Neural cell (in vitro differentiated cells): ENCODE measurements around the gene C1QTNF9. TPM values are rescaled to one million over a fixed set of nuclear protein-coding genes. Genes with fewer than 3 reads are reported as not detected.

Source experiments
- H2AFZ ChIP-seq: fragments of 200-600, 300-800 bp; sonication (generic), shearing (Covaris generic); 2 replicates; pipeline ENCODE4 v1.6.0; 2014; ENCODE audit warnings: low read depth, mild to moderate bottlenecking, antibody characterized with exemption, low read length, moderate library complexity
- H3F3A ChIP-seq: fragments of 200-600 bp; shearing (Covaris generic); 2 replicates; pipeline ENCODE4 v1.6.1; 2016; ENCODE audit warnings: mild to moderate bottlenecking, moderate library complexity, mixed read lengths, antibody characterized with exemption, low read length; ENCODE audit not compliant: insufficient read depth, poor library complexity, severe bottlenecking
- H3K27ac ChIP-seq: fragments of 200-600, 300-800 bp; sonication (generic), shearing (Covaris generic); 2 replicates; pipeline ENCODE4 v1.5.1; 2014; ENCODE audit warnings: mild to moderate bottlenecking, low read length, moderate library complexity
- H3K27me3 ChIP-seq: fragments of 300-800, 200-600 bp; sonication (generic), shearing (Covaris generic); 2 replicates; pipeline ENCODE4 v1.6.0; 2014; ENCODE audit warnings: mild to moderate bottlenecking, low read depth, low read length, moderate library complexity; ENCODE audit not compliant: insufficient read depth
- H3K36me3 ChIP-seq: fragments of 300-800, 200-600 bp; sonication (generic), shearing (Covaris generic); 2 replicates; pipeline ENCODE4 v1.5.1; 2014; ENCODE audit warnings: mild to moderate bottlenecking, antibody characterized with exemption, low read length, moderate library complexity; ENCODE audit not compliant: insufficient read depth
- H3K4me2 ChIP-seq: fragments of 300-800, 200-600 bp; sonication (generic), shearing (Covaris generic); 2 replicates; pipeline ENCODE4 v1.6.0; 2014; ENCODE audit warnings: mild to moderate bottlenecking, low read length
- H3K4me3 ChIP-seq: fragments of 300-800, 200-600 bp; sonication (generic), shearing (Covaris generic); 2 replicates; pipeline ENCODE4 v1.5.1; 2014; ENCODE audit warnings: mild to moderate bottlenecking, low read length, moderate library complexity
- H3K79me2 ChIP-seq: fragments of 200-600 bp; shearing (Covaris generic); replicated peaks from 2 replicates; pipeline ENCODE4 v1.6.0; 2014; ENCODE audit warnings: mild to moderate bottlenecking, low read length, moderate library complexity; ENCODE audit not compliant: insufficient read depth
- H3K9ac ChIP-seq: fragments of 300-800, 200-600 bp; sonication (generic), shearing (Covaris generic); 2 replicates; pipeline ENCODE4 v1.6.1; 2016; ENCODE audit warnings: mild to moderate bottlenecking, low read length, mixed read lengths
- H3K9me2 ChIP-seq: fragments of 200-600 bp; shearing (Covaris generic); 2 replicates; pipeline ENCODE4 v1.6.1; 2016; ENCODE audit warnings: mild to moderate bottlenecking, low read length, mixed read lengths; ENCODE audit not compliant: insufficient read depth
- H3K9me3 ChIP-seq: fragments of 200-600, 300-800 bp; sonication (generic), shearing (Covaris generic); 2 replicates; pipeline ENCODE4 v1.6.1; 2016; ENCODE audit warnings: mild to moderate bottlenecking, mixed run types, low read length, moderate library complexity, mixed read lengths
- H4K20me1 ChIP-seq: fragments of 200-600 bp; shearing (Covaris generic); 2 replicates; pipeline ENCODE4 v1.6.1; 2016; ENCODE audit warnings: mild to moderate bottlenecking, mixed run types; ENCODE audit not compliant: insufficient read depth
- EP300 ChIP-seq: fragments of 450-650 bp; conservative IDR thresholded peaks from 2 replicates; pipeline ENCODE4 v1.6.1; 2014; ENCODE audit warnings: antibody characterized with exemption, mild to moderate bottlenecking, moderate library complexity; ENCODE audit not compliant: poor library complexity, severe bottlenecking
- EZH2 ChIP-seq: fragments of 200-600, 300-800 bp; shearing (Covaris generic), sonication (generic); IDR thresholded peaks from 2 replicates; pipeline ENCODE4 v1.6.1; 2014; ENCODE audit warnings: antibody characterized with exemption, low read length, borderline replicate concordance, mild to moderate bottlenecking; ENCODE audit not compliant: insufficient read depth, poor library complexity, severe bottlenecking
- MXI1 ChIP-seq: fragments of 450-650 bp; conservative IDR thresholded peaks from 2 replicates; pipeline ENCODE4 v1.6.1; 2014; ENCODE audit warnings: antibody characterized with exemption, mild to moderate bottlenecking; ENCODE audit not compliant: poor library complexity, severe bottlenecking
- POLR2AphosphoS5 ChIP-seq: IDR thresholded peaks from 2 replicates; pipeline ENCODE4 v1.6.1; 2012
- RAD21 ChIP-seq: fragments of 450-650 bp; conservative IDR thresholded peaks from 2 replicates; pipeline ENCODE4 v1.6.1; 2014; ENCODE audit warnings: antibody characterized with exemption, mild to moderate bottlenecking, moderate library complexity
- SMC3 ChIP-seq: fragments of 450-650 bp; conservative IDR thresholded peaks from 2 replicates; pipeline ENCODE4 v1.6.1; 2014; ENCODE audit warnings: antibody characterized with exemption, mild to moderate bottlenecking, moderate library complexity; ENCODE audit not compliant: poor library complexity
- TAF1 ChIP-seq: IDR thresholded peaks from 2 replicates; pipeline ENCODE4 v1.6.1; 2012; ENCODE audit warnings: low read depth
- polyA plus RNA-seq: library from polyadenylated mRNA; depleted of rRNA; stranded (reverse); fragments of >200 nt; gene quantifications from 2 replicates; pipeline ENCODE4 v1.2.3, GENCODE V29; 2014
- TF ChIP-seq, protein P1 (sequence below): fragments of 450-650 bp; IDR thresholded peaks from 2 replicates; pipeline ENCODE4 v1.5.1; 2014; ENCODE audit warnings: antibody characterized with exemption, mild to moderate bottlenecking, moderate library complexity; ENCODE audit not compliant: poor library complexity, severe bottlenecking
- TF ChIP-seq, protein P2 (sequence below): IDR thresholded peaks from 2 replicates; pipeline ENCODE4 v1.6.1; 2012; ENCODE audit warnings: borderline replicate concordance

C1QTNF9 gene
- polyA plus RNA-seq, 1 donor from 2014 or later: not detected

DNA sequence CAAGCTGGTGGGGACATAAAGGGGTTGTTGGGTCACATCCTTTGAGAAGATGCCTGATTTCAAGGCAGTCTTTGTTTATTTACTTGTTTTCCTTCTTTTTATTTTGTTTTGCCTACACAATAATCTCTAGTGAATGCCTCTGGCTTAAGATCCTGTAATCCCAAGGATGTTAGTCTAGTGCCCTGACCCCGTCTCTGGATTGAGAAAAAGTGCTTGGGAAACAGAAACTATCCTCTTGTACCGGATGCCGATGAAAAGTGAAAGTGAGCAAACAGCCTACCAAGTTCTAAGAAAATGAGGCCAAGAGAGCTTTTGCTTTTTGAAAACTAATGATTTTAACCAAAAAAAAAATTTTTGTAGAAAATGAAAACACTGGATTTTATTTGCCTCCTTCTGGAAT lies 42.1 kb upstream of the C1QTNF9 start:
- H3K79me2 ChIP-seq: no peaks in the 10 kb centered on the region
- H4K20me1 ChIP-seq: no peaks in the 10 kb centered on the region
- TF ChIP-seq, protein P1, sequence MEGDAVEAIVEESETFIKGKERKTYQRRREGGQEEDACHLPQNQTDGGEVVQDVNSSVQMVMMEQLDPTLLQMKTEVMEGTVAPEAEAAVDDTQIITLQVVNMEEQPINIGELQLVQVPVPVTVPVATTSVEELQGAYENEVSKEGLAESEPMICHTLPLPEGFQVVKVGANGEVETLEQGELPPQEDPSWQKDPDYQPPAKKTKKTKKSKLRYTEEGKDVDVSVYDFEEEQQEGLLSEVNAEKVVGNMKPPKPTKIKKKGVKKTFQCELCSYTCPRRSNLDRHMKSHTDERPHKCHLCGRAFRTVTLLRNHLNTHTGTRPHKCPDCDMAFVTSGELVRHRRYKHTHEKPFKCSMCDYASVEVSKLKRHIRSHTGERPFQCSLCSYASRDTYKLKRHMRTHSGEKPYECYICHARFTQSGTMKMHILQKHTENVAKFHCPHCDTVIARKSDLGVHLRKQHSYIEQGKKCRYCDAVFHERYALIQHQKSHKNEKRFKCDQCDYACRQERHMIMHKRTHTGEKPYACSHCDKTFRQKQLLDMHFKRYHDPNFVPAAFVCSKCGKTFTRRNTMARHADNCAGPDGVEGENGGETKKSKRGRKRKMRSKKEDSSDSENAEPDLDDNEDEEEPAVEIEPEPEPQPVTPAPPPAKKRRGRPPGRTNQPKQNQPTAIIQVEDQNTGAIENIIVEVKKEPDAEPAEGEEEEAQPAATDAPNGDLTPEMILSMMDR: no peak
- TF ChIP-seq EZH2: no peak
- TF ChIP-seq POLR2AphosphoS5: no peak
- TF ChIP-seq, protein P2, sequence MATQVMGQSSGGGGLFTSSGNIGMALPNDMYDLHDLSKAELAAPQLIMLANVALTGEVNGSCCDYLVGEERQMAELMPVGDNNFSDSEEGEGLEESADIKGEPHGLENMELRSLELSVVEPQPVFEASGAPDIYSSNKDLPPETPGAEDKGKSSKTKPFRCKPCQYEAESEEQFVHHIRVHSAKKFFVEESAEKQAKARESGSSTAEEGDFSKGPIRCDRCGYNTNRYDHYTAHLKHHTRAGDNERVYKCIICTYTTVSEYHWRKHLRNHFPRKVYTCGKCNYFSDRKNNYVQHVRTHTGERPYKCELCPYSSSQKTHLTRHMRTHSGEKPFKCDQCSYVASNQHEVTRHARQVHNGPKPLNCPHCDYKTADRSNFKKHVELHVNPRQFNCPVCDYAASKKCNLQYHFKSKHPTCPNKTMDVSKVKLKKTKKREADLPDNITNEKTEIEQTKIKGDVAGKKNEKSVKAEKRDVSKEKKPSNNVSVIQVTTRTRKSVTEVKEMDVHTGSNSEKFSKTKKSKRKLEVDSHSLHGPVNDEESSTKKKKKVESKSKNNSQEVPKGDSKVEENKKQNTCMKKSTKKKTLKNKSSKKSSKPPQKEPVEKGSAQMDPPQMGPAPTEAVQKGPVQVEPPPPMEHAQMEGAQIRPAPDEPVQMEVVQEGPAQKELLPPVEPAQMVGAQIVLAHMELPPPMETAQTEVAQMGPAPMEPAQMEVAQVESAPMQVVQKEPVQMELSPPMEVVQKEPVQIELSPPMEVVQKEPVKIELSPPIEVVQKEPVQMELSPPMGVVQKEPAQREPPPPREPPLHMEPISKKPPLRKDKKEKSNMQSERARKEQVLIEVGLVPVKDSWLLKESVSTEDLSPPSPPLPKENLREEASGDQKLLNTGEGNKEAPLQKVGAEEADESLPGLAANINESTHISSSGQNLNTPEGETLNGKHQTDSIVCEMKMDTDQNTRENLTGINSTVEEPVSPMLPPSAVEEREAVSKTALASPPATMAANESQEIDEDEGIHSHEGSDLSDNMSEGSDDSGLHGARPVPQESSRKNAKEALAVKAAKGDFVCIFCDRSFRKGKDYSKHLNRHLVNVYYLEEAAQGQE: no peak
- no peak for TF ChIP-seq SMC3
- TF ChIP-seq EP300: no peak
- no peak for TF ChIP-seq RAD21
- no peak for TF ChIP-seq TAF1
- TF ChIP-seq MXI1: no peak
- H3K36me3 ChIP-seq: no peaks in the 10 kb centered on the region
- H3K27me3 ChIP-seq: no peaks in the 10 kb centered on the region
- no peaks in the 10 kb centered on the region for H3K9me3 ChIP-seq
- H3K4me3 ChIP-seq: no peak overlapping the region
- no peak overlapping the region for H2AFZ ChIP-seq
- no peak overlapping the region for H3K27ac ChIP-seq
- H3K9ac ChIP-seq: no peak overlapping the region
- no peaks in the 10 kb centered on the region for H3K9me2 ChIP-seq
- H3F3A ChIP-seq: no peaks in the 10 kb centered on the region
- H3K4me2 ChIP-seq: no peak overlapping the region

DNA sequence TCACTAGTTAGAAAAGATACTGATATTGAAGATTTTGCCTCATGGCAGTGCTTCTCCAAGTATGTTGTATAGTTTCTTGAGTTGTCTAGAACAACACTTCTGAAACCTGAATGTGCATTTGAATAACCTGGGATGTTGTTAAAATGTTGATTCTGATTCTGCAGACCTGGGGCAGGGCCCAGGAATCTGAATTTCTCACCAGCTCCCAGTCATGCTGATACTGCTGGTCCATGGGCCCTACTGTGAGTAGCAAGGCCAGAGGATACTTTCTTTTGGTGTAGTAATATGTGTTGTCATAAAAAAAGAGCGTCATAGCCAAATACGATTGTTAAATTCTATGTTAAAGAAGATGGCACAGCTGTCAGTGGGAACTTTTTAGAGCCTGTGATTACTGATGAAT lies 41.6 kb upstream of the C1QTNF9 start:
- TF ChIP-seq, protein P2: no peak
- TF ChIP-seq, protein P1: no peak
- TF ChIP-seq POLR2AphosphoS5 (no peak), MXI1 (no peak), EP300 (no peak), TAF1 (no peak), RAD21 (no peak), SMC3 (no peak), EZH2 (no peak)
- no peaks in the 10 kb centered on the region for H3K9me3 ChIP-seq
- no peaks in the 10 kb centered on the region for H3K27me3 ChIP-seq
- no peaks in the 10 kb centered on the region for H3K79me2 ChIP-seq
- no peak overlapping the region for H3K27ac ChIP-seq
- no peaks in the 10 kb centered on the region for H3K36me3 ChIP-seq
- H4K20me1 ChIP-seq: no peaks in the 10 kb centered on the region
- no peak overlapping the region for H2AFZ ChIP-seq
- H3K4me2 ChIP-seq: no peak overlapping the region
- no peaks in the 10 kb centered on the region for H3F3A ChIP-seq
- no peak overlapping the region for H3K4me3 ChIP-seq
- no peak overlapping the region for H3K9ac ChIP-seq
- H3K9me2 ChIP-seq: no peaks in the 10 kb centered on the region
